Measurements from ENCODE around the gene LMO4.

GRCh38 chr1:87305151-87305550, 23.5 kb upstream of the LMO4 start:
- TF ChIP-seq CTCF (IDR thresholded peaks at IDR 0.05; ENCODE audit: low read depth, low read length, missing input control) (no peak), YY1 (IDR thresholded peaks at IDR 0.05) (no peak), FOXA2 (IDR thresholded peaks at IDR 0.05) (no peak), EGR1 (IDR thresholded peaks at IDR 0.05; ENCODE audit: low read depth in 2 of 2) (no peak), RXRA (IDR thresholded peaks at IDR 0.05) (no peak), HNF4A (conservative IDR thresholded peaks at IDR 0.05) (no peak), REST (IDR thresholded peaks at IDR 0.05) (no peak), ATF3 (IDR thresholded peaks at IDR 0.05) (no peak), FOXA1 (IDR thresholded peaks at IDR 0.05) (no peak), TAF1 (conservative IDR thresholded peaks at IDR 0.05) (no peak), MAX (IDR thresholded peaks at IDR 0.05) (no peak), JUND (IDR thresholded peaks at IDR 0.05) (no peak)
